HUES6 (cell line): Measurements from ENCODE around the gene KISS1R.

Source experiments
- H3K27ac ChIP-seq: 2 replicates; pipeline ENCODE4 v1.7.0; 2013; ENCODE audit warnings: low read depth, mild to moderate bottlenecking, low read length, inconsistent platforms
- H3K27me3 ChIP-seq: 2 replicates; pipeline ENCODE4 v1.6.1; 2013; ENCODE audit warnings: low read length; ENCODE audit not compliant: control insufficient read depth, insufficient read depth
- H3K36me3 ChIP-seq: 2 replicates; pipeline ENCODE4 v1.6.1; 2013; ENCODE audit warnings: low read length; ENCODE audit not compliant: control insufficient read depth, insufficient read depth
- H3K4me1 ChIP-seq: 2 replicates; pipeline ENCODE4 v1.6.1; 2013; ENCODE audit warnings: low read length; ENCODE audit not compliant: control insufficient read depth, insufficient read depth
- H3K4me3 ChIP-seq: 2 replicates; pipeline ENCODE4 v1.5.1; 2013; ENCODE audit warnings: low read depth, low read length
- H3K9ac ChIP-seq: one replicate; pipeline ENCODE4 v1.6.1; 2013; ENCODE audit warnings: mild to moderate bottlenecking, low read length
- H3K9me3 ChIP-seq: 2 replicates; pipeline ENCODE4 v1.6.1; 2013; ENCODE audit warnings: low read depth, low read length; ENCODE audit not compliant: control insufficient read depth, insufficient read depth

The KISS1R gene

DNA sequence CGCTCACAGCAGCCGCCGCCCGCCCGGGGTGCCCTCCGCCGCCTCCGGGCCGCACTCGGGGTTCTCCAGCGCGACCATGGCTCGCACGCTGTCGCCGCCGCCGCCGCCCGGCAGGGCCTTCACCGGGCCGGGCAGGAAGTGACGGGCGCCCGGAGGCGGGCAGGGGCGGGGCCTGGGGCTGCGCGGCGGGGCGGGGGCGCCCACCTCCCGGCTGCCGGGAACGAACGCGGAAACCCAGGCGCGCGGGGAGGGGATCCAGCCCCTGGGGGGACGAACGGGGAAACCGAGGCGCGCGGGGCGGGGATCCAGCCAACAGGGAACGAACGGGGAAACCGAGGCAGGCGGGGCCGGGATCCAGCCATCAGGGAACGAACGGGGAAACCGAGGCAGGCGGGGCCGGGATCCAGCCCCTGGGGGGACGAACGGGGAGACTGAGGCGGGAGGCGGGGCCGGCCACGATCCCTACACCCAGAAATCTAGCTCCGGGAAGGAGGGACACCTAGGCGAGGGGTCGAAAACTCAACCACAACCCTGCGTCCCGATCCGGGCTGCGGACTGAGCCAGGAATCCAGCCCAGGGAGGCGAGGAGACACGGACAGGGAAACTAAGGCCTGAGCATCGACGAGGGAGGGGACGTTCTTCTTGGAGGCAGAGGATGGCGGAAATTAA lies 3.9 kb upstream of the KISS1R start, which contains the start of gene R3HDM4:
Gene R3HDM4 (minus strand): TSS at position 140 of the 669 bp plus-strand sequence. CDS start 62 bp downstream, at position 78.
- Histone ChIP-seq H3K27me3 (peaks cover 27% of the 10 kb centered on the region), H3K4me1 (peaks cover 14% of the 10 kb centered on the region), H3K27ac (no peak within 1 kb of the TSS; the same call in 1 of the 2 replicates), H3K9me3 (no peaks in the 10 kb centered on the region), H3K4me3 (peak within 1 kb of the TSS; percentile 79), H3K36me3 (no peaks in the 10 kb centered on the region), H3K9ac (peak within 1 kb of the TSS; percentile 42)

DNA sequence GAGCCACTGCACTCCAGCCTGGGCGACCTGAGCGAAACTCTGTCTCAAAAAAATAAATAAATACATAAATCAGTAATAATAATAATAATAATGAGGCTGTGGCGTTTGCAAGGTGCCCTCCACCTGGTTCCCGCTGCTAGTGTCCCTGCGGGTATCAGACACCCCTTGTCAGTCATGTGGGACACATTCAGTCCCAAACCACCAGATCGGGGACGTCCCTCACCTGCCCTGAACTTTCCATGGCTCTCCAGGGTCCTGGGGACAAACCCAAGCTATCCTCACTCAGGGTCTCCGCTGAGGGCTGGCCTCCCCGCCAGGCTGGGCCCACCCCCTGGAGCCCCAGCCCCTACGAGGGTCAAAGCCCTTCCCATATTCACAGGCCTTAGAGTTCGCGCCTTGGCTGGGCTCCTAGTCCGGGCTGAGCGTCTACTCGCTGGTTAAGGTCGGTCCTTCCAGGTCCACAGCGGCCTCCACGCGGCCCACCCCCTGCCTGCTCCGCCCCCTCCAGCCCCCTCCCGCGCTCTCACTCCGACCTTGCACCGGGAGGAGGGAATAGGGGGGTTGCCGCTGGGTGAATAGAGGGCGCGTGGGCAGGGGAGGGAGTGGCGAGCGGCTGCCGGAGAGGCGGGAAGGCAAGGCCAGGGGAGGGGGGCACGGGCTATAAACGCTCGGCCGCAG lies 349 bp upstream of the KISS1R start:
- Histone ChIP-seq H3K9me3 (no peaks in the 10 kb centered on the region), H3K27me3 (peaks cover 60% of the 10 kb centered on the region), H3K4me3 (peak overlapping the region; percentile 69), H3K36me3 (no peaks in the 10 kb centered on the region), H3K9ac (peak overlapping the region; percentile 31), H3K27ac (no peak overlapping the region), H3K4me1 (peaks cover 14% of the 10 kb centered on the region)

DNA sequence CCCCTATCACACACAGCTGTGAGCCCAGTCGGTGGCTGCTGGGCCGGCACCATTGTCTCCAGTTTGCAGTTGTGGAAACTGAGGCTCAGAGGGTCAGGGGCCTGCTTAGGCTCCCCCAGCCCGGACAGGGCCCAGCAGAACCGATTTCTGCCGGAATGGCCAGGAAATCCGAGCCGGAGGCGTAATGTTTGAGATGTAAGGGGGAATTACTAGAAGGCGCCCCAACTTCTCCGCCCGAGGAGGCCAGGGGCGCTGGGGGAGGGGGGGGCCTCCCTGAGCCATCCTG lies 962 bp downstream of the KISS1R start:
- no peaks in the 10 kb centered on the region for H3K9me3 ChIP-seq
- no peak overlapping the region for H3K9ac ChIP-seq
- H3K36me3 ChIP-seq, result no peaks in the 10 kb centered on the region
- peaks cover 14% of the 10 kb centered on the region for H3K4me1 ChIP-seq
- H3K27me3 ChIP-seq, result peaks cover 60% of the 10 kb centered on the region
- H3K4me3 ChIP-seq, result peak overlapping the region; percentile 69
- H3K27ac ChIP-seq, result no peak overlapping the region

DNA sequence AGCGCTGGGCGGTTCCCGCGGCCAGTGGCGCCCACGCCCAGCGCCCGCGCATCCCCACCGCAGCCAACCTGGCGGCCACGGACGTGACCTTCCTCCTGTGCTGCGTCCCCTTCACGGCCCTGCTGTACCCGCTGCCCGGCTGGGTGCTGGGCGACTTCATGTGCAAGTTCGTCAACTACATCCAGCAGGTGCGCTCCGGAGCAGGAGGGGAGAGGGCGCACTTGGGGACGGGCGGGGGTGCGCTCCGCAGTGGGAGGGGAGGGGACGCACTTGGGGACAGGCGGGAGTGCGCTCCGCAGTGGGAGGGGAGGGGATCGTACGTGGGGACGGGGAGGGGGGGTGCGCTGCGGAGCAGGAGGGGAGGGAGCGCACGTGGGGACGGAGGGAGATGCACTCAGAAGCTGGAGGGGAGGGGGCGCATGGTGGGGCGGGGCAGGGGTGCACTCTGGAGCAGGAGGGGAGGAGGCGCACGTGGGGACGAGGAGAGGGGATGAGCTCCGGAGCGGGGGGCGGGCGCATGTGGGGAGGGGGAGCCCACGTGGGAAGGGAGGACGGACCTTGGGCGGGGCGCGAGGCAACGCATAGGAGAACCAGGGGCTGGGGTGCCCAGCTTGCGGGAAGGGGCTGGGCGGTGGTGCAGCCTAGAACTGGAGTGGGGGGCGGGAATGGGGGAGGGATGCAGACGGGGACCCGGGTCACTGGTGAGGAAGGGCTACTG lies 1.5 kb downstream of the KISS1R start:
- H3K27ac ChIP-seq, result no peak overlapping the region
- H3K9me3 ChIP-seq, result no peaks in the 10 kb centered on the region
- H3K4me1 ChIP-seq, result peaks cover 11% of the 10 kb centered on the region
- peaks cover 60% of the 10 kb centered on the region for H3K27me3 ChIP-seq
- peak overlapping the region; percentile 69 for H3K4me3 ChIP-seq
- no peak overlapping the region for H3K9ac ChIP-seq
- no peaks in the 10 kb centered on the region for H3K36me3 ChIP-seq

DNA sequence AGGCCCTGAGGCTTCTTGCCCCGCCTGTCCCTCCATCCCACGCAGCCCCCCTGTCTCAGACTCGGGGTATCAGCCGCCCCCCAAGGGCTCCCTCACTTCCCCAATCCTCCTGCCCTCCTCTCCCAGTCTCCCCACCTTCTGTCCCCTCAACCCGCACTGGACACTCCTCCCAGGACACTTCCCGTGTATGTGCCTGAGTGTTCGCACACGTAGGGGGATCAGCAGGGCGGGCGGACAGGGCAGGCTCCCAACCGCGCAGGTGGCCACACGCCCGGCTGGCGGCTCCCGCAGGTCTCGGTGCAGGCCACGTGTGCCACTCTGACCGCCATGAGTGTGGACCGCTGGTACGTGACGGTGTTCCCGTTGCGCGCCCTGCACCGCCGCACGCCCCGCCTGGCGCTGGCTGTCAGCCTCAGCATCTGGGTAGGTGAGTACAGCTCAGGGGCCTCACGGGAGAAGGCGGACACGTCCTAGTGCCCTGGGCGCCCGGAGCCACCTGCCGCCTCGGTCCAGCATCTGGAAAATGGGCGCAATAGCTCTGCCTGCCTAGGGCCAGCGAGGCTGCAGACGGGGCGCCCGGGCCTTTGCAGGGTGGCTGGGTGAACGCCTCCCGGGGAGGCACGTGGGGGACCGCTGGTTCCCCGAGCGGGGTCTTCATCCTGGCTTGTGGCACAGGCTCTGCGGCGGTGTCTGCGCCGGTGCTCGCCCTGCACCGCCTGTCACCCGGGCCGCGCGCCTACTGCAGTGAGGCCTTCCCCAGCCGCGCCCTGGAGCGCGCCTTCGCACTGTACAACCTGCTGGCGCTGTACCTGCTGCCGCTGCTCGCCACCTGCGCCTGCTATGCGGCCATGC lies 2.3 kb downstream of the KISS1R start:
- Histone ChIP-seq H3K4me3 (peak overlapping the region; percentile 63), H3K9ac (no peak overlapping the region)

DNA sequence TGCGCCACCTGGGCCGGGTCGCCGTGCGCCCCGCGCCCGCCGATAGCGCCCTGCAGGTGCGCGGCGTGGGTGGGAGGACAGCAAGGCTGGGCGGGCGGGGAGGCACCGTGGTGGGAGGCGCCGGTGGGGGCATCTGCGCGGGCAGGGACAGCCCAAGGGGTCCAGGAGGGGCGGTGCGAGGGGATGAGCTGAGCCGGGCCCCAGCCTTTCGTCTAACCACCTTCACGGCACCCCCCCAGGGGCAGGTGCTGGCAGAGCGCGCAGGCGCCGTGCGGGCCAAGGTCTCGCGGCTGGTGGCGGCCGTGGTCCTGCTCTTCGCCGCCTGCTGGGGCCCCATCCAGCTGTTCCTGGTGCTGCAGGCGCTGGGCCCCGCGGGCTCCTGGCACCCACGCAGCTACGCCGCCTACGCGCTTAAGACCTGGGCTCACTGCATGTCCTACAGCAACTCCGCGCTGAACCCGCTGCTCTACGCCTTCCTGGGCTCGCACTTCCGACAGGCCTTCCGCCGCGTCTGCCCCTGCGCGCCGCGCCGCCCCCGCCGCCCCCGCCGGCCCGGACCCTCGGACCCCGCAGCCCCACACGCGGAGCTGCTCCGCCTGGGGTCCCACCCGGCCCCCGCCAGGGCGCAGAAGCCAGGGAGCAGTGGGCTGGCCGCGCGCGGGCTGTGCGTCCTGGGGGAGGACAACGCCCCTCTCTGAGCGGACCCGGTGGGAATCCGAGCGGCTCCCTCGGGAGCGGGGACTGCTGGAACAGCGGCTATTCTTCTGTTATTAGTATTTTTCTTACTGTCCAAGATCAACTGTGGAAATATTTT lies 3.1 kb downstream of the KISS1R start:
- Histone ChIP-seq H3K27ac (no peak overlapping the region), H3K9ac (no peak overlapping the region), H3K9me3 (no peaks in the 10 kb centered on the region), H3K4me3 (peak overlapping the region; percentile 63), H3K27me3 (peaks cover 54% of the 10 kb centered on the region), H3K4me1 (peaks cover 11% of the 10 kb centered on the region), H3K36me3 (no peaks in the 10 kb centered on the region)

More for the DNA sequence above, 2.3 kb downstream of the KISS1R start:
- Histone ChIP-seq H3K27me3 (peaks cover 58% of the 10 kb centered on the region), H3K27ac (no peak overlapping the region), H3K9me3 (no peaks in the 10 kb centered on the region), H3K4me1 (peaks cover 11% of the 10 kb centered on the region), H3K36me3 (no peaks in the 10 kb centered on the region)

DNA sequence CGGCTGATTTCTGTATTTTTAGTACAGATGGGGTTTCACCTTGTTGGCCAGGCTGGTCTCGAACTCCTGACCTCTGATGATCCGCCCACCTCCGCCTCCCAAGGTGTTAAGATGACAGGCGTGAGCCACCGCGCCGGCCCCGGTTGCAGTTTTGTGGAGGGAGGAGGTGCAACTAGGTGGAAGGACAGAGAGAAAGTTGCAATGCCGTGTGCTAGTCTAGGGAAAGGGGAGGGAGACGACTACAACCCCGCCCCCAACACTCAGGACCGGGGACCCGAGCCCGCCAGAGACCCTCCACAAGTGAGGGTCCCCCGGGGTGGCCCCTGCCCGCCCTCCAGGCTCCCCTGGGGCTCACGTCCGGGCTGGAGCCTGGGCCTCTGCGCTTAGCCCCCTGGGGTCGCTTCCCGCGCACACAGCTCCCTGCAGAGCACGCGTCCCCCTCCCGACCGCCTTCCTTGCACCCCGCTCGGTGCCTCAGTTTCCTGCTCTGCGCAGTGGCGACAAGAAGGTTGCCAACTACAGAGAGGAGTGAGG lies 7.5 kb downstream of the KISS1R start:
- H3K4me1 ChIP-seq, result peaks cover 12% of the 10 kb centered on the region
- H3K27ac ChIP-seq, result peak overlapping the region; percentile 98; the same call in 1 of the 2 replicates
- H3K4me3 ChIP-seq, result peak overlapping the region; percentile 65
- H3K9ac ChIP-seq, result peak overlapping the region; percentile 96
- H3K36me3 ChIP-seq, result peaks cover 10% of the 10 kb centered on the region
- H3K27me3 ChIP-seq, result peaks cover 20% of the 10 kb centered on the region
- no peaks in the 10 kb centered on the region for H3K9me3 ChIP-seq

DNA sequence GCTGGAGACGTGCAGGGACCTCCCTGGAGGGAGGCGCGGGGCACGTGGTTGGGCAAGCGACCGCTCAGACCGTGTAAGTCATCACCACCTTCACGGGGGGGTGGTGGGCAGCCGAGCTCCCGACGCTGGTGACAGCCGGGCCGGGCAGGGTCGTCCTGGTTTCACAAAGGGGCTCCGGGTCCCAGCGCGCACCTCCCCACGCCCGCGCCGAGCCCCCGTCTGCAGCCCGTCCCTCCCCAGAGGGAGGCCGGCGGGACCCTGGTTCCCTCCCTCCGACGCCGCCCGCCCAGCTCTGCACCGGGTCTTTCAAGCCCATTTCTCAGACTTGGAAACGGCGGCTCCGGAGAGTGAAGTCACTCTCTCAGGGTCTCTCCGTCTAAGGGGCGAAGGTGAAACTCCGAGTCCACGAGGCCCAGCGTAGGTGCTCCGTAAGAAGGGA lies 8.0 kb downstream of the KISS1R start:
- H3K27me3 ChIP-seq, result peaks cover 15% of the 10 kb centered on the region
- H3K4me3 ChIP-seq, result peak overlapping the region; percentile 65
- peaks cover 15% of the 10 kb centered on the region for H3K36me3 ChIP-seq
- peaks cover 11% of the 10 kb centered on the region for H3K4me1 ChIP-seq
- H3K27ac ChIP-seq, result peak overlapping the region; percentile 98
- H3K9me3 ChIP-seq, result no peaks in the 10 kb centered on the region
- H3K9ac ChIP-seq, result peak overlapping the region; percentile 96

DNA sequence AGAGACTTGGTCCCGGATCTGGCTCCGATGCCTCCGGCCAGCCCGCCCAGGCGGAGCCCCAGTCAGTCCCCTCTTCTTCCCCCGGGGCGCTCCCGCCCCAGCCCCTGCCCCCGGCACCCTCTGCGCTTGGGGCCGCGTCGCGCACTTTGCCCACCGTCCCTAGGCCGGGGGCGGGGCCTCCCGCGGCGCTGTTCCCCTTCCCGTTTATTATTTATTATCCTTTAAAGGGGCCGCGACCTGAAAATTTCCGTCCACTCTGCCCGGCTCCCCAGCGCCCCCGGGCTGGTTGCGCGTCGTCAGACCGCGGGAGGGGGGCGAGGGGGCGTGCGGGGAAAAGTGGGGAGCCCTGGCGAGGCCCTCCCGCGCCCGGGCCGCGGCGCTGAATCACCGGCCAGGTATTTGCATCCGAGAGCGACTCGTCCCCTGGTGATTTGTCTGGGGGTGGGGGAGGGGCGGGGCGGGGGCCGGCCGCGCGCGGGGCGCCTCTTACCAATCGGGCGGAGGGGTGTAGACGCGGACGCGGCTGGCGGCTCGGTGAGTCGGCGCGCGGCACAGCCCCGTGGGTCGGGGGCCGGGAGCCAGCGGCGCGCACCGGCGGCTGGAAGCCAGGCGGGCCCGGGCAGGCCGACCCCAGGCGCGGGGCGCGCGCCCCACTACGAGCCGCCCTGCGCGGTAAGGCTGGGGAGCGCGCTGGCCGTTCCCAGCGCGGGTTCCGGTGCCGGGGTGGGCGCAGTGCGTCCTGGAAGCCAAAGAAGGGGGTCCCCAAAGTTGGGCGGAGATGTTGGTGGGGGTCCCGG lies 8.6 kb downstream of the KISS1R start, which contains the start of gene ARID3A:
Gene ARID3A (plus strand): TSS at position 510 of the 797 bp plus-strand sequence. CDS start 3,494 bp downstream, outside the sequence.
- peaks cover 17% of the 10 kb centered on the region for H3K36me3 ChIP-seq
- peaks cover 8% of the 10 kb centered on the region for H3K27me3 ChIP-seq
- peak within 1 kb of the TSS; percentile 96 for H3K9ac ChIP-seq
- peak within 1 kb of the TSS; percentile 65 for H3K4me3 ChIP-seq
- peaks cover 11% of the 10 kb centered on the region for H3K4me1 ChIP-seq
- peak within 1 kb of the TSS; percentile 98 for H3K27ac ChIP-seq
- H3K9me3 ChIP-seq, result no peaks in the 10 kb centered on the region
